Right renal pelvis (tissue), 4 donors: ENCODE data around the gene PRPF19. TPM values are rescaled to one million over a fixed set of nuclear protein-coding genes. Genes with fewer than 3 reads are reported as not detected.
A peak's percentile ranks its signal among the peaks of the same experiment; 100 is the strongest.

Source experiments
- DNase-seq, 4 donors: peaks; one replicate each; pipeline ENCODE4 v3.0.0-alpha.2; 2013; ENCODE audit warnings: low read depth in 4 of 4, low spot score in 3 of 4, missing footprints in 1 of 4
- polyA plus RNA-seq, 4 donors: library from polyadenylated mRNA; unstranded; fragments of 120-200 nt; gene quantifications; one replicate each; pipeline ENCODE4 v1.2.1, GENCODE V29; 2013; ENCODE audit not compliant: insufficient read length in 4 of 4

The PRPF19 gene
- polyA plus RNA-seq, 4 donors = 113 to 136 (median 124) TPM

GRCh38 chr11:60847281-60847680 lies 59.1 kb downstream of the PRPF19 start:
- no peak for DNase-seq

- DNase-seq = no peak
Measured at GRCh38 chr11:60845338-60845737, 61.0 kb downstream of the PRPF19 start.

DNA sequence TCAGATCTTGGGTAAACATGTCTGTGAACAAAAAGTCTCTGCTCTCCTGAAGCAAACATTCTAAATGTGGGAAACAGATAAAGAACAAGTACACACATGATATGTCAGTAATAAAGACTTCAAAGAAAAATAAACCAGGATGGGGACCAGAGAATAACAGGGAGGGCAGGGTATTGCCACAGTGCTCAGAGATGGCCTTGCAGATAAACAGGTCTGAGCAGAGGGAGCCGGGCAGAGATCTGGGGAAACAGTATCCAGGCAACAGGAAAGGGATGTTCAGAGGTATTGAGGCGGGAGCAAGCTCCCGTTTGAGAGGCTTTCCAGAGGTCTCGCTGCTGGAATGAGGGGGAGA lies 61.5 kb downstream of the PRPF19 start:
- DNase-seq = no peak

GRCh38 chr11:60844045-60844869 lies 62.1 kb downstream of the PRPF19 start:
- DNase-seq = no peak

- DNase-seq = no peak
Measured at GRCh38 chr11:60842668-60843600, 63.5 kb downstream of the PRPF19 start.

DNA sequence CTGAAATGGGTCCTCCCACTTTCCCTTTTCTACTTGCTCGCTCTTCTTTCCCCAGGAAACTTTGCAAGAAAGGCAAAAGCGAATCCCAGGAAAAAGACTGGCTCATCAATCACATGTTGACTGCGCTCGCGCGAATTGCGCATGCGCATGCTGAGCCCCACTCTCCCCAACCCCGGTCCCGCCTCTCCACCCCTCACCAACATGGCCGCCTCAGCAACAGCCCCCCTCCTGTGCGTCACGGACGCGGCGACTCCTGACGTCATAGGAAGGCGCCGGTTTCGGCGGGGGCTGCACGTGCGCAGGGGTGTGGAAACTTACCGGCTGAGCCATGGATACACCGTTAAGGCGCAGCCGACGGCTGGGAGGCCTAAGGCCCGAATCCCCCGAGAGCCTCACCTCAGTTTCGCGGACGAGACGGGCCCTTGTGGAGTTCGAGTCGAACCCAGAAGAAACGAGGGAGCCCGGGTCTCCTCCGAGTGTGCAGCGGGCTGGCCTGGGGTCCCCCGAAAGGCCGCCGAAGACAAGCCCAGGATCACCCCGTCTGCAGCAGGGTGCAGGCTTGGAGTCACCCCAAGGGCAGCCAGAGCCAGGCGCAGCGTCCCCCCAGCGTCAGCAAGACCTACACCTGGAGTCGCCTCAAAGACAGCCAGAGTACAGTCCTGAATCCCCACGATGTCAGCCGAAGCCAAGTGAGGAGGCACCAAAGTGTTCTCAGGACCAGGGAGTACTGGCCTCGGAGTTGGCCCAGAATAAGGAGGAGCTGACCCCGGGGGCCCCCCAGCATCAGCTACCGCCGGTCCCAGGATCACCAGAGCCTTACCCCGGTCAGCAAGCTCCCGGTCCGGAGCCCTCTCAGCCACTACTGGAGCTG lies 64.4 kb downstream of the PRPF19 start, which contains the start of gene CCDC86:
CCDC86 (plus strand) TSS at position 317 of the 871 bp plus-strand sequence; CDS start at position 329, 12 bp downstream.
- DNase-seq = peak; percentile 90 to 97 (median 94)

Other genes with a start within 250 kb of the PRPF19 start
- not detected for gene MS4A8, start 207.0 kb downstream of the PRPF19 start, polyA plus RNA-seq
- gene MS4A18, start 181.9 kb downstream of the PRPF19 start, polyA plus RNA-seq = not detected
- gene MS4A15, start 149.7 kb downstream of the PRPF19 start, polyA plus RNA-seq = not detected
- under 1 TPM; 0.09 to 0.30 (median 0.14) TPM for gene MS4A10, start 121.3 kb downstream of the PRPF19 start, polyA plus RNA-seq
- 10 to 100 TPM; 19.4 to 24.3 (median 20.8) TPM for gene CCDC86, start 64.5 kb downstream of the PRPF19 start, polyA plus RNA-seq
- under 1 TPM; 0.14 to 0.26 (median 0.22) TPM for gene PTGDR2, start 50.6 kb downstream of the PRPF19 start, polyA plus RNA-seq
- under 1 TPM in 3 of 4 donors, not detected in 1; 0.06 to 0.64 (median 0.32) TPM for gene ZP1, start 39.0 kb downstream of the PRPF19 start, polyA plus RNA-seq
- gene TMEM109, start 7.6 kb upstream of the PRPF19 start, polyA plus RNA-seq = 100 to 1,000 TPM in 1 of 4 donors, 10 to 100 TPM in 3; 83.6 to 104 (median 91.9) TPM
- 100 to 1,000 TPM in 1 of 4 donors, 10 to 100 TPM in 3; 63.6 to 102 (median 66.0) TPM for gene TMEM132A, start 17.9 kb upstream of the PRPF19 start, polyA plus RNA-seq
- 10 to 100 TPM; 19.8 to 25.9 (median 21.0) TPM for gene SLC15A3, start 45.6 kb upstream of the PRPF19 start, polyA plus RNA-seq
- 1 to 10 TPM in 2 of 4 donors, under 1 TPM in 2; 0.67 to 1.6 (median 1.0) TPM for gene CD6, start 65.1 kb upstream of the PRPF19 start, polyA plus RNA-seq
- gene CD5, start 195.9 kb upstream of the PRPF19 start, polyA plus RNA-seq = under 1 TPM in 2 of 4 donors, not detected in 2; 0.06 to 0.23 TPM